ENCODE results near the gene SGMS2. TPM values are rescaled to one million over a fixed set of nuclear protein-coding genes. Genes with fewer than 3 reads are reported as not detected.

The SGMS2 gene
- total and polyA plus RNA-seq, 4 donors = 7.3 to 41.7 (median 14.1) TPM

DNA sequence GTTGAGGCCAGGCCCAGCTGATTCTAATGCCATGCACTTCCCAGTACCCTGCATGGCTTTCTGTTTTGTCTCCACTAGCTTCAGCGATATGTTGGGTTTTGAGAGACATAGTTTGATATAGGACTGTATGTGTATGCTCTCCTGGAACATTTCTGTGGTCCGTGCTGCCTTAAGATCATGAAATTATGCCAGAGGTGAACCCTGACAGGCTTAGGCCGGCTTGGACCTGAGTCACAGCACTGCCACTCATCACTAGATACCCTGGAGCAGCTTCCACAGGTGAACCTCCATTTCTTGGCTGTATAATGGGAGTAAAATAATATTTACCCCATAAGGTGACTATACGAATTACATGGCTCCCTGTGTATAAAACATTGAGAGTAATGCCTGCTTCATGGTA lies 6.4 kb downstream of the SGMS2 start:
- Histone ChIP-seq H3K4me1 (ENCODE audit: control insufficient read depth in 4 of 4, insufficient read depth in 4 of 4, low read length in 3 of 4) (peaks cover 0 to 12% (median 4%) of the 10 kb centered on the region in 4 donors), H3K9ac (ENCODE audit: low read depth in 1 of 2, low read length in 2 of 2) (no peak overlapping the region), H3K27ac (ENCODE audit: low read depth in 1 of 2, low read length in 2 of 2) (no peak overlapping the region), H3K4me3 (ENCODE audit: low read depth in 1 of 3, low read length in 3 of 3) (no peak overlapping the region), H3K36me3 (ENCODE audit: control insufficient read depth in 4 of 4, insufficient read depth in 3 of 4, low read depth in 1 of 4, low read length in 3 of 4) (no peaks in the 10 kb centered on the region), H3K9me3 (ENCODE audit: control insufficient read depth in 4 of 4, low read length in 3 of 4) (no peaks in the 10 kb centered on the region), H3K27me3 (ENCODE audit: control insufficient read depth in 4 of 4, insufficient read depth in 4 of 4, low read length in 3 of 4) (no peaks in the 10 kb centered on the region)
- WGBS = 93% methylated on average over 4 of the region's 4 CpGs
- no peak for DNase-seq (ENCODE audit: low spot score)
- TF ChIP-seq FOXA1 (IDR thresholded peaks at IDR 0.05) = no peak
- TF ChIP-seq TAF1 (conservative IDR thresholded peaks at IDR 0.05) = no peak
- TF ChIP-seq, protein P1, sequence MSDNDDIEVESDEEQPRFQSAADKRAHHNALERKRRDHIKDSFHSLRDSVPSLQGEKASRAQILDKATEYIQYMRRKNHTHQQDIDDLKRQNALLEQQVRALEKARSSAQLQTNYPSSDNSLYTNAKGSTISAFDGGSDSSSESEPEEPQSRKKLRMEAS (IDR thresholded peaks at IDR 0.05) = no peak
- no peak for TF ChIP-seq RXRA (IDR thresholded peaks at IDR 0.05)
- TF ChIP-seq, protein P2, sequence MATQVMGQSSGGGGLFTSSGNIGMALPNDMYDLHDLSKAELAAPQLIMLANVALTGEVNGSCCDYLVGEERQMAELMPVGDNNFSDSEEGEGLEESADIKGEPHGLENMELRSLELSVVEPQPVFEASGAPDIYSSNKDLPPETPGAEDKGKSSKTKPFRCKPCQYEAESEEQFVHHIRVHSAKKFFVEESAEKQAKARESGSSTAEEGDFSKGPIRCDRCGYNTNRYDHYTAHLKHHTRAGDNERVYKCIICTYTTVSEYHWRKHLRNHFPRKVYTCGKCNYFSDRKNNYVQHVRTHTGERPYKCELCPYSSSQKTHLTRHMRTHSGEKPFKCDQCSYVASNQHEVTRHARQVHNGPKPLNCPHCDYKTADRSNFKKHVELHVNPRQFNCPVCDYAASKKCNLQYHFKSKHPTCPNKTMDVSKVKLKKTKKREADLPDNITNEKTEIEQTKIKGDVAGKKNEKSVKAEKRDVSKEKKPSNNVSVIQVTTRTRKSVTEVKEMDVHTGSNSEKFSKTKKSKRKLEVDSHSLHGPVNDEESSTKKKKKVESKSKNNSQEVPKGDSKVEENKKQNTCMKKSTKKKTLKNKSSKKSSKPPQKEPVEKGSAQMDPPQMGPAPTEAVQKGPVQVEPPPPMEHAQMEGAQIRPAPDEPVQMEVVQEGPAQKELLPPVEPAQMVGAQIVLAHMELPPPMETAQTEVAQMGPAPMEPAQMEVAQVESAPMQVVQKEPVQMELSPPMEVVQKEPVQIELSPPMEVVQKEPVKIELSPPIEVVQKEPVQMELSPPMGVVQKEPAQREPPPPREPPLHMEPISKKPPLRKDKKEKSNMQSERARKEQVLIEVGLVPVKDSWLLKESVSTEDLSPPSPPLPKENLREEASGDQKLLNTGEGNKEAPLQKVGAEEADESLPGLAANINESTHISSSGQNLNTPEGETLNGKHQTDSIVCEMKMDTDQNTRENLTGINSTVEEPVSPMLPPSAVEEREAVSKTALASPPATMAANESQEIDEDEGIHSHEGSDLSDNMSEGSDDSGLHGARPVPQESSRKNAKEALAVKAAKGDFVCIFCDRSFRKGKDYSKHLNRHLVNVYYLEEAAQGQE (IDR thresholded peaks at IDR 0.05) = no peak
- TF ChIP-seq HNF4A (conservative IDR thresholded peaks at IDR 0.05) = no peak

DNA sequence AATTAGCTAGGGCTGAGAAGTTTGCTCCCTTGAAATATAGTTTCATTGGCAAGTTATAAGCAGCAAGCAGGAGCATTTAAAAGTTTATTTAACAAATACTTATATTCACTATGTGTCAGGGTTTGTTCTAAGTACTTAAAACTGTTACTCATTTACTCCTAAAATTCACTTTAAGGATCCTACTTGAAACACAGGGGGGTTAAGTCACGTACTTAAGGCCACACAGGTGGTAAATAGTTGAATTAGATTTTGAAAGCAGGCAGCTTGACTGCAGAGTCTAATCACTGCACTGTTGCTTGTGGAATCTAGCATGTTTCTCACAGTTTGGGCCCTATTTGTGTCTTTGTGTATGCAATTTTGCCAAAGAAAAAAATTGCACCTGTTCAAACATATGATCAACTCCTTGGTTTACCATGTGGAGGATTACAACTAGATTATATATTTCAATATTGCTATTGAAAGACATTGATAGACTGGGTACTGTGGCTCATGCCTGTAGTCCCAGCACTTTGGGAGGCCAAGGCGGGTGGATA lies 7.6 kb downstream of the SGMS2 start:
- TF ChIP-seq GABPA (IDR thresholded peaks at IDR 0.05 in 1 of 2, conservative IDR thresholded peaks at IDR 0.05 in 1 of 2) (no peak), HNF4G (IDR thresholded peaks at IDR 0.05) (no peak), SP1 (IDR thresholded peaks at IDR 0.05) (no peak), TAF1 (conservative IDR thresholded peaks at IDR 0.05) (no peak), JUND (IDR thresholded peaks at IDR 0.05) (no peak), FOXA2 (IDR thresholded peaks at IDR 0.05) (no peak), EGR1 (IDR thresholded peaks at IDR 0.05; ENCODE audit: low read depth in 2 of 2) (no peak), FOXA1 (IDR thresholded peaks at IDR 0.05) (no peak)
- TF ChIP-seq, protein P3, sequence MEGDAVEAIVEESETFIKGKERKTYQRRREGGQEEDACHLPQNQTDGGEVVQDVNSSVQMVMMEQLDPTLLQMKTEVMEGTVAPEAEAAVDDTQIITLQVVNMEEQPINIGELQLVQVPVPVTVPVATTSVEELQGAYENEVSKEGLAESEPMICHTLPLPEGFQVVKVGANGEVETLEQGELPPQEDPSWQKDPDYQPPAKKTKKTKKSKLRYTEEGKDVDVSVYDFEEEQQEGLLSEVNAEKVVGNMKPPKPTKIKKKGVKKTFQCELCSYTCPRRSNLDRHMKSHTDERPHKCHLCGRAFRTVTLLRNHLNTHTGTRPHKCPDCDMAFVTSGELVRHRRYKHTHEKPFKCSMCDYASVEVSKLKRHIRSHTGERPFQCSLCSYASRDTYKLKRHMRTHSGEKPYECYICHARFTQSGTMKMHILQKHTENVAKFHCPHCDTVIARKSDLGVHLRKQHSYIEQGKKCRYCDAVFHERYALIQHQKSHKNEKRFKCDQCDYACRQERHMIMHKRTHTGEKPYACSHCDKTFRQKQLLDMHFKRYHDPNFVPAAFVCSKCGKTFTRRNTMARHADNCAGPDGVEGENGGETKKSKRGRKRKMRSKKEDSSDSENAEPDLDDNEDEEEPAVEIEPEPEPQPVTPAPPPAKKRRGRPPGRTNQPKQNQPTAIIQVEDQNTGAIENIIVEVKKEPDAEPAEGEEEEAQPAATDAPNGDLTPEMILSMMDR (IDR thresholded peaks at IDR 0.05; ENCODE audit: low read depth, low read length, missing input control) = no peak
- TF ChIP-seq, protein P4, sequence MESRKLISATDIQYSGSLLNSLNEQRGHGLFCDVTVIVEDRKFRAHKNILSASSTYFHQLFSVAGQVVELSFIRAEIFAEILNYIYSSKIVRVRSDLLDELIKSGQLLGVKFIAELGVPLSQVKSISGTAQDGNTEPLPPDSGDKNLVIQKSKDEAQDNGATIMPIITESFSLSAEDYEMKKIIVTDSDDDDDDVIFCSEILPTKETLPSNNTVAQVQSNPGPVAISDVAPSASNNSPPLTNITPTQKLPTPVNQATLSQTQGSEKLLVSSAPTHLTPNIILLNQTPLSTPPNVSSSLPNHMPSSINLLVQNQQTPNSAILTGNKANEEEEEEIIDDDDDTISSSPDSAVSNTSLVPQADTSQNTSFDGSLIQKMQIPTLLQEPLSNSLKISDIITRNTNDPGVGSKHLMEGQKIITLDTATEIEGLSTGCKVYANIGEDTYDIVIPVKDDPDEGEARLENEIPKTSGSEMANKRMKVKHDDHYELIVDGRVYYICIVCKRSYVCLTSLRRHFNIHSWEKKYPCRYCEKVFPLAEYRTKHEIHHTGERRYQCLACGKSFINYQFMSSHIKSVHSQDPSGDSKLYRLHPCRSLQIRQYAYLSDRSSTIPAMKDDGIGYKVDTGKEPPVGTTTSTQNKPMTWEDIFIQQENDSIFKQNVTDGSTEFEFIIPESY (IDR thresholded peaks at IDR 0.05) = no peak
- TF ChIP-seq, protein P5, sequence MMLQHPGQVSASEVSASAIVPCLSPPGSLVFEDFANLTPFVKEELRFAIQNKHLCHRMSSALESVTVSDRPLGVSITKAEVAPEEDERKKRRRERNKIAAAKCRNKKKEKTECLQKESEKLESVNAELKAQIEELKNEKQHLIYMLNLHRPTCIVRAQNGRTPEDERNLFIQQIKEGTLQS (IDR thresholded peaks at IDR 0.05) = no peak
- TF ChIP-seq, protein P2 (IDR thresholded peaks at IDR 0.05) = no peak
- TF ChIP-seq, protein P1 (IDR thresholded peaks at IDR 0.05) = no peak
- Histone ChIP-seq H3K27me3 (ENCODE audit: control insufficient read depth in 4 of 4, insufficient read depth in 4 of 4, low read length in 3 of 4) (no peaks in the 10 kb centered on the region), H3K9ac (ENCODE audit: low read depth in 1 of 2, low read length in 2 of 2) (no peak overlapping the region), H3K4me1 (ENCODE audit: control insufficient read depth in 4 of 4, insufficient read depth in 4 of 4, low read length in 3 of 4) (peaks cover 0 to 5% (median 3%) of the 10 kb centered on the region in 4 donors), H3K9me3 (ENCODE audit: control insufficient read depth in 4 of 4, low read length in 3 of 4) (no peaks in the 10 kb centered on the region), H3K27ac (ENCODE audit: low read depth in 1 of 2, low read length in 2 of 2) (no peak overlapping the region), H3K36me3 (ENCODE audit: control insufficient read depth in 4 of 4, insufficient read depth in 3 of 4, low read depth in 1 of 4, low read length in 3 of 4) (no peaks in the 10 kb centered on the region), H3K4me3 (ENCODE audit: low read depth in 1 of 3, low read length in 3 of 3) (no peak overlapping the region)
- WGBS = 93% methylated on average over 2 of the region's 2 CpGs
- no peak for DNase-seq (ENCODE audit: low spot score)
